RWPE1 (cell line): Measurements from ENCODE around the gene NLN.
A peak's percentile ranks its signal among the peaks of the same experiment; 100 is the strongest.

Source experiments
- CTCF ChIA-PET: fragments of 350-600 bp; sonication (Branson Sonifier 250); formaldehyde crosslinking; extraction: SDS; loops from one replicate; lab custom pipeline; 2021; lab: Yijun Ruan, JAX
- POLR2A ChIA-PET: fragments of 400-600 bp; formaldehyde crosslinking; extraction: SDS; loops from one replicate; lab custom pipeline; 2020; ENCODE audit warnings: antibody characterized with exemption; ENCODE audit not compliant: low non-redundant PET; lab: Yijun Ruan, JAX
- DNase-seq: peaks from one replicate; pipeline ENCODE4 v3.0.0; 2012; ENCODE audit warnings: low spot score
- H3K27ac ChIP-seq: fragments of 450-650 bp; 2 replicates; pipeline ENCODE4 v1.5.1; 2017
- TF ChIP-seq, protein P1 (sequence below): fragments of 450-650 bp; conservative IDR thresholded peaks from 2 replicates; pipeline ENCODE4 v1.5.1; 2017; ENCODE audit warnings: low read depth, mild to moderate bottlenecking

The NLN gene

GRCh38 chr5:65820373-65820772 is 98.4 kb downstream of the NLN start:
- ChIA-PET POLR2A (no interaction called here), CTCF (no interaction called here)
- DNase-seq = no peak
- TF ChIP-seq, protein P1, sequence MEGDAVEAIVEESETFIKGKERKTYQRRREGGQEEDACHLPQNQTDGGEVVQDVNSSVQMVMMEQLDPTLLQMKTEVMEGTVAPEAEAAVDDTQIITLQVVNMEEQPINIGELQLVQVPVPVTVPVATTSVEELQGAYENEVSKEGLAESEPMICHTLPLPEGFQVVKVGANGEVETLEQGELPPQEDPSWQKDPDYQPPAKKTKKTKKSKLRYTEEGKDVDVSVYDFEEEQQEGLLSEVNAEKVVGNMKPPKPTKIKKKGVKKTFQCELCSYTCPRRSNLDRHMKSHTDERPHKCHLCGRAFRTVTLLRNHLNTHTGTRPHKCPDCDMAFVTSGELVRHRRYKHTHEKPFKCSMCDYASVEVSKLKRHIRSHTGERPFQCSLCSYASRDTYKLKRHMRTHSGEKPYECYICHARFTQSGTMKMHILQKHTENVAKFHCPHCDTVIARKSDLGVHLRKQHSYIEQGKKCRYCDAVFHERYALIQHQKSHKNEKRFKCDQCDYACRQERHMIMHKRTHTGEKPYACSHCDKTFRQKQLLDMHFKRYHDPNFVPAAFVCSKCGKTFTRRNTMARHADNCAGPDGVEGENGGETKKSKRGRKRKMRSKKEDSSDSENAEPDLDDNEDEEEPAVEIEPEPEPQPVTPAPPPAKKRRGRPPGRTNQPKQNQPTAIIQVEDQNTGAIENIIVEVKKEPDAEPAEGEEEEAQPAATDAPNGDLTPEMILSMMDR = no peak
- no peak overlapping the region for H3K27ac ChIP-seq

DNA sequence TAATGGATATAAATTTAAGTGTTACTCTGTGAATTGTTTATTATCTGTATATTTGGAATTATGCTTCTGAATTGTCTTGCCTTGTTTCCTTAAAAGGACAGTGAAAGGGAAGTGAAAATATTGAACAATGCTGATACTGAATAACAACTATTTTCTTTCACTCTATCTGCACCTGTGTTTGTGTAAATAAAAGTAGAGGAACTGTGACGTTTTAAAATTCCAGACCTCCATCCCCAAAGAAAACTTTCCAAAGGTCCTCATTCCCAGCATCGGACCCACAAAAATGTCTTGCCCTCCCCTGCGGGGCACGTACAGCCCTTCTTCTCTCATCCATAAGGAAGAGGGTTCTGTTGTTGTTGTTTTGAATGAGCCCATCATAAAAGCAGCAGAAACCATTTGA is 100.0 kb downstream of the NLN start:
- TF ChIP-seq, protein P1 = no peak
- no peak overlapping the region for H3K27ac ChIP-seq
- CTCF ChIA-PET = no interaction called here
- DNase-seq = no peak
- POLR2A ChIA-PET = no interaction called here

- H3K27ac ChIP-seq = no peak overlapping the region
- TF ChIP-seq, protein P1 = no peak
- DNase-seq = no peak
- ChIA-PET CTCF (no interaction called here), POLR2A (no interaction called here)
Observed at GRCh38 chr5:65822710-65823109, 100.7 kb downstream of the NLN start.

GRCh38 chr5:65823204-65823603 is 101.2 kb downstream of the NLN start:
- ChIA-PET CTCF (interaction anchor here (0.5 to 0.6 kb wide), 2 partner anchors 89 to 349 kb away, joined by 3 to 4 read pairs; no protein-coding TSS in a partner anchor), POLR2A (interaction anchor here (0.6 kb wide), 1 partner anchor 40 kb away, joined by 4 read pairs; no protein-coding TSS in a partner anchor)
- no peak overlapping the region for H3K27ac ChIP-seq
- TF ChIP-seq, protein P1 = no peak
- peak; percentile 36 for DNase-seq

DNA sequence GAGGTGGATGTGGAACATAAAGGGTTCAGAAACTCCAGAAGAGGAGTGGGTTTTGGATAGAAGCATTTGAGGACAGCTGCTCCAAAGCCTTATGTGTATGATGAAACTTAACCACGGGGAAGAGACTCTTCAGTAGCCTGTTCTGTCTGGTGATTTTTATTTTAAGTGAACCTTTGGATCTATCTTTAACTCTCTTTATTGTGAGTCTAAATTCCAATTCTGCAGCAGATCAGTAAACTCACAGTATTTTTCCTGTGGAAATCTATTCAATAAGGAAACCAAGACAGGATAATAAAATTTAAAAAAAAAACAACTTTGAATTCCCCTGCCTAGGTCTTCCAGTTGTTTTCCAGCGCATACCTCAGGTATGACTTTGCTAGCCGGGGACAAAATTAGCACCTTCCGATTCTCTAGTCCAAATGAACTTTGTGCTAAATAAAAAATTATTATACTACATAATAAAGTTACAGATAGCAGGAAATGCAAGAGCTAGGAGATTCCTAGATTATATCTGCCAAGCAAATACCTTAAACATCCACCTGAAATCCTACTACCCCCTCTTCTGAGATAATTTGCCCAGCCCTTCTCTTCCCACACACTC is 101.9 kb downstream of the NLN start:
- TF ChIP-seq, protein P1 = no peak
- no peak overlapping the region for H3K27ac ChIP-seq
- ChIA-PET CTCF (interaction anchor here (0.5 kb wide), 1 partner anchor 348 kb away, joined by 4 read pairs; no protein-coding TSS in a partner anchor), POLR2A (interaction anchor here (0.6 kb wide), 1 partner anchor 39 kb away, joined by 4 read pairs; no protein-coding TSS in a partner anchor)
- no peak for DNase-seq

DNA sequence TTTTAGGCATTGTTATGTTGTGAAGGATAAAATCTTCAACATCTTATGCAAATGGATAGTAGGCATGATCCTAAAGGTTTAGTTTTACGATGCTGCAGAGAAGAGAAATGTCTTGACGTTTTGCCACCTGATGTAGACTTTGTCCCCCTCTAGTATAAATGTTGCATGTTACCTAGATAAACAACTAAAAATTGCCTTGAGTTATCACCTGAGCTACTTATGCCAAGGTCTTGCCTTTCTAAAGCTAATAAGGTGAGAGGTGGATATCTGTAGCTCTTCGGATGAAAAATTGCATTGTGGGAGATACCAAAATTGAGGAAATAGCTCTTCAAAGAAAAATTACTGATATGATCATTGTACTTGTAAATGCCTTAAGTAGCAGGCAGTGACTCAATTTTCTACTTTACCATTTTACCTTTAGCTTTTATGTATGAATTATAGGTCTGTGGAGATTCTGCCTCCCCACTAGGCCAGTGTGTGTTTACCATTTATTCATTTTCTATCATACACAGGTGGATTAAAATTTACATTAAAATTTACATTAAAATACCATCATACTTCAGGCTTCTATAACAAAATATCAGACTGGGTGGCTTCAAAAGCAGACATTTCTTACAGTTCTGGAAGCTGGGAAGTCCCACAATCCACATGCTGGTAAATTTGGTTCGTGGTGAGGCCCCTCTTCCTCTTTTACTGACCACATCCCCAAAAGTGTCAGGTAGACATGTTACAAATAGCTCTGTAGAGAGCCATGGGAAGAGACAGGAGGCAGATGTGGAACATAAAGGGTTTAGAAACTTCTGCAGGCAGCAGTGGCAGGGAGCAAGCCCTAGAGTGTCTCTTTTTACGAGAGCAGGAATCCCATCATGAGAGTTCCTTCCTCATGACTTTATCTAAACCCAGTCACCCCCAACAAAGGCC is 103.7 kb downstream of the NLN start:
- CTCF ChIA-PET = interaction anchor here (0.6 kb wide), 1 partner anchor 347 kb away, joined by 3 read pairs; no protein-coding TSS in a partner anchor

More for the DNA sequence above, 103.7 kb downstream of the NLN start:
- no peak for DNase-seq
- POLR2A ChIA-PET = no interaction called here
- no peak overlapping the region for H3K27ac ChIP-seq
- TF ChIP-seq, protein P1 = no peak
